HepG2 (cell line): ENCODE results near the gene NUP35.

Source experiments
- ARNTL ChIP-seq: sonication (generic); formaldehyde crosslinking; IDR thresholded peaks from 2 replicates; pipeline ENCODE4 v1.4.0; 2020; ENCODE audit warnings: mild to moderate bottlenecking, missing genetic modification reagents
- BHLHE40 ChIP-seq: IDR thresholded peaks from 2 replicates; pipeline ENCODE4 v1.6.1; 2011; ENCODE audit warnings: low read length, improper control_type of control experiment
- CREBL2 ChIP-seq: sonication (generic); formaldehyde crosslinking; IDR thresholded peaks from 2 replicates; pipeline ENCODE4 v1.8.1; 2023; ENCODE audit warnings: missing genetic modification reagents, mild to moderate bottlenecking, borderline replicate concordance
- CTCF ChIP-seq: sonication (generic); formaldehyde crosslinking; IDR thresholded peaks from 2 replicates; pipeline ENCODE4 v1.5.0; 2020; ENCODE audit warnings: mild to moderate bottlenecking, missing genetic modification reagents, moderate library complexity
- ETV5 ChIP-seq: IDR thresholded peaks from 2 replicates; pipeline ENCODE4 v1.6.1; 2018; ENCODE audit warnings: missing biosample characterization, missing genetic modification reagents, inconsistent platforms, borderline replicate concordance
- HNF4A ChIP-seq: sonication (generic); formaldehyde crosslinking; IDR thresholded peaks from 2 replicates; pipeline ENCODE4 v1.4.0; 2020; ENCODE audit warnings: missing genetic modification reagents
- POLR2A ChIP-seq, 2 experiments: IDR thresholded peaks; 2 replicates each; pipeline ENCODE4 v1.6.1; 2011; ENCODE audit warnings: low read depth in 2 of 2, low read length in 2 of 2, mild to moderate bottlenecking in 1 of 2, moderate library complexity in 1 of 2; ENCODE audit not compliant: insufficient read depth in 1 of 2
- RAD21 ChIP-seq: fragments of 450-650 bp; formaldehyde crosslinking; IDR thresholded peaks from 2 replicates; pipeline ENCODE4 v1.5.0; 2020; ENCODE audit warnings: mild to moderate bottlenecking
- SNRNP70 ChIP-seq: fragments of 200-400 bp; formaldehyde crosslinking; IDR thresholded peaks from 2 replicates; pipeline ENCODE4 v1.6.1; 2017; ENCODE audit warnings: mild to moderate bottlenecking, low read depth, low read length, moderate library complexity
- STAT5B ChIP-seq: sonication (generic); formaldehyde crosslinking; IDR thresholded peaks from 2 replicates; pipeline ENCODE4 v1.4.0; 2020; ENCODE audit warnings: missing genetic modification reagents
- ZNF646 ChIP-seq: sonication (generic); formaldehyde crosslinking; IDR thresholded peaks from 2 replicates; pipeline ENCODE4 v1.9.0; 2021; ENCODE audit warnings: mild to moderate bottlenecking, missing genetic modification reagents

- TF ChIP-seq ETV5 (CRISPR knock-in tag), result no peak
- TF ChIP-seq STAT5B (CRISPR knock-in tag), result no peak
- TF ChIP-seq RAD21, result no peak
- no peak for TF ChIP-seq CTCF (CRISPR knock-in tag)
- TF ChIP-seq SNRNP70, result no peak
- TF ChIP-seq HNF4A (CRISPR knock-in tag), result no peak
- TF ChIP-seq BHLHE40, result no peak
- TF ChIP-seq CREBL2, result no peak
- no peak for TF ChIP-seq POLR2A (IDR thresholded peaks at IDR 0.05; ENCODE audit: insufficient read depth in 1 of 2, low read depth in 2 of 2, low read length in 2 of 2)
- no peak for TF ChIP-seq ARNTL (CRISPR knock-in tag)
- TF ChIP-seq ZNF646 (CRISPR knock-in tag), result no peak
These were observed 39.8 kb downstream of the NUP35 start for GRCh38 chr2:183163821-183164649.
